Hepatocyte (in vitro differentiated cells): ENCODE results near the gene DPYD.

Source experiments
- CTCF ChIP-seq: fragments of 200-600 bp; sonication (generic); IDR thresholded peaks from 2 replicates; pipeline ENCODE4 v1.5.1; 2016; ENCODE audit warnings: antibody characterized with exemption, mild to moderate bottlenecking; ENCODE audit not compliant: poor library complexity
- EZH2 ChIP-seq: fragments of 200-600 bp; sonication (generic); IDR thresholded peaks from 2 replicates; pipeline ENCODE4 v1.6.1; 2016; ENCODE audit warnings: antibody characterized with exemption, mild to moderate bottlenecking, borderline replicate concordance
- EZH2phosphoT487 ChIP-seq: fragments of 200-600 bp; sonication (generic); IDR thresholded peaks from one replicate; pipeline ENCODE4 v1.6.1; 2018; ENCODE audit warnings: antibody characterized with exemption, mild to moderate bottlenecking, low read depth, moderate library complexity; ENCODE audit not compliant: unreplicated experiment, severe bottlenecking

DNA sequence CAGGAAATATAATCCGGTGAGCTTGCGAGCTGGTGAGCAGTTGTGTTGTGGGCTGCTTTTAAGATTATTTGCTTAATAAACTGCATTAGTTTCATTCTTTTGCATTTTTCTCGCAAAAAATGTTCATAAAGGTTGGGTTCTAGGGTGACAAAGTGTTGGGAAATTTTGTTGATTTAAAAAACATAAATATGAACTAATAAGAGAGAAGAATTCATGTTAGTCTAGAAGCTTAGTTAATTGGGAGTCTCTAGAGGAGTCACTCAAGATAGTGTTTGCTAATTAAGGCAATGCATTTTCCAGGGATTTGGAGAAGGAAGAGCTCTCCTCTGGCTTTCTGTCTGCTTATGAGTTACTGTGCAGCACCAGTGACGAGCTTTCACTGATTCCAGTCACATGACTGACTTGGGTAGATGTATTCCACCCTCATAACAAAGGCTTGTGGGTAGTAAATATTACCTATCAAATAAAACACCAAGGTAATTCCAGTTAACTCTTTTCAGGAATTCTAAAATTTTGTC, 782.3 kb downstream of the DPYD start:
- TF ChIP-seq EZH2 (no peak), CTCF (no peak), EZH2phosphoT487 (no peak)
